GM18508 (cell line): Measurements from ENCODE around the gene PCDHGB2.
"Not testable (repeated sequence)": the region's sequence is repeated elsewhere in the genome, so short reads cannot be mapped to it uniquely, and the experiment has no call there.

ENCODE experiments used
- ATAC-seq: cut with Tn5 transposase; IDR thresholded peaks from one replicate; pipeline ENCODE4 v1.9.1; 2021; ENCODE audit warnings: moderate number of reproducible peaks; ENCODE audit not compliant: insufficient read depth, unreplicated experiment

The PCDHGB2 gene

DNA sequence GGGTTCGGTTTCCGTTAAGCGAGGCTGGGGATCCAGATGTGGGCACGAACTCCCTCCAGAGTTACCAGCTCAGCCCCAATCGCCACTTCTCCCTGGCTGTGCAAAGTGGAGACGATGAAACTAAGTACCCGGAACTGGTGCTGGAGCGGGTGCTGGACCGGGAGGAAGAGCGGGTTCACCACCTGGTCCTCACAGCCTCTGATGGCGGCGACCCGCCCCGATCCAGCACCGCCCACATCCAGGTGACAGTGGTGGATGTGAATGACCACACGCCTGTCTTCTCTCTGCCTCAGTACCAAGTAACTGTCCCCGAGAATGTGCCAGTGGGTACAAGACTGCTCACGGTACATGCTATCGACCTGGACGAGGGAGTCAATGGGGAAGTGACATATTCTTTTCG lies 23.6 kb downstream of the PCDHGB2 start:
- ATAC-seq, result no peak

DNA sequence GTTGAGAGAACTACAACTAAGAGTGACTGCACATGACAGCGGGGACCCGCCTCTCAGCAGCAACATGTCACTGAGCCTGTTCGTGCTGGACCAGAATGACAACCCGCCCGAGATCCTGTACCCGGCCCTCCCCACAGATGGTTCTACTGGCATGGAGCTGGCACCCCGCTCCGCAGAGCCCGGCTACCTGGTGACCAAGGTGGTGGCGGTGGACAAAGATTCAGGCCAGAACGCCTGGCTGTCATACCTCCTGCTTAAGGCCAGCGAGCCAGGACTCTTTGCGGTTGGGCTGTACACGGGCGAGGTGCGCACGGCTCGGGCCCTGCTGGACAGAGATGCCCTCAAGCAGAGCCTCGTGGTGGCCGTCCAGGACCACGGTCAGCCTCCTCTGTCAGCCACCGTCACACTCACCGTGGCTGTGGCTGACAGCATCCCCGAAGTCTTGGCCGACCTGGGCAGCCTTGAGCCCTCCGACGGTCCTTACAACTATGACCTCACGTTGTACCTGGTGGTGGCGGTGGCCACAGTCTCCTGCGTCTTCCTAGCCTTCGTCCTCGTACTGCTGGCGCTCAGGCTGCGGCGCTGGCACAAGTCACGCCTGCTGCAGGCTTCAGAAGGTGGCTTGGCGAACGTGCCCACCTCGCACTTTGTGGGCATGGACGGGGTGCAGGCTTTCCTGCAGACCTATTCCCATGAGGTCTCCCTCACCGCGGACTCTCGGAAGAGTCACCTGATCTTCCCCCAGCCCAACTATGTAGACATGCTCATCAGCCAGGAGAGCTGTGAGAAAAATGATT lies 24.9 kb downstream of the PCDHGB2 start:
- no peak for ATAC-seq

DNA sequence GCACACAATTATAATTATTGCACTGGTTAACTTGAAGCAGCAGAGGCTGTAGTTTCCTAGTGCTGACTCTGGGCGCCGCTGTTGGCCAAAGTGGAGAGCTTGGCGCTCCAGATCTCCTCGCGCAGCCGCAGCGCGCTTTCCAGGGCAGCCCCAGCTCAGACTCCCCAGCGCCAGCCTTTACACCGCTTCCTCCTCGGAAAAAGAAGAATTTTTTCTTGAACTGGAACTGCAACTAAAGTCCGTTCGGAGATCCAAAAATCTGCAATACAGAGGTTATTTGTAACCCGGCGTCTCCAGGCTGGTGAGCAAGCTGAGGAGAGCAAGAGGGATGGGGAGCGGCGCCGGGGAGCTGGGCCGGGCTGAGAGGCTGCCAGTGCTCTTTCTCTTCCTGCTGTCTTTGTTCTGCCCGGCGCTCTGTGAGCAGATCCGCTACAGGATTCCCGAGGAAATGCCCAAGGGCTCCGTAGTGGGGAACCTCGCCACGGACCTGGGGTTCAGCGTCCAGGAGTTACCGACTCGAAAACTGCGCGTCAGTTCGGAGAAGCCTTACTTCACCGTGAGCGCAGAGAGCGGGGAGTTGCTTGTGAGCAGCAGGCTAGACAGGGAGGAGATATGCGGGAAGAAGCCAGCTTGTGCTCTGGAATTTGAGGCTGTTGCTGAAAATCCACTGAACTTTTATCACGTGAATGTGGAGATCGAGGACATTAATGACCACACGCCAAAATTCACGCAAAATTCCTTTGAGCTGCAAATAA lies 27.9 kb downstream of the PCDHGB2 start, which contains the start of gene PCDHGB4:
Gene PCDHGB4 (plus strand): TSS at position 142 of the 755 bp plus-strand sequence. CDS start 187 bp downstream, at position 329.
- ATAC-seq, result peak; percentile 89

DNA sequence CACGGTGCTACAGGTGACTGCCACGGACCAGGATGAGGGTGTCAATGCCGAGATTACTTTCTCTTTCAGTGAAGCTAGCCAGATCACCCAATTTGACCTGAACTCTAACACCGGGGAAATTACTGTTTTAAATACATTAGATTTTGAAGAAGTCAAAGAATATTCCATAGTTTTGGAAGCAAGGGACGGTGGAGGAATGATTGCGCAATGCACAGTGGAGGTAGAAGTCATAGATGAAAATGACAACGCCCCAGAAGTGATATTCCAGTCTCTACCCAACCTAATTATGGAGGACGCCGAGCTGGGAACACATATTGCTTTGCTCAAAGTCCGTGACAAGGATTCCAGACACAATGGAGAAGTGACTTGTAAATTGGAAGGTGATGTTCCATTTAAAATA lies 28.9 kb downstream of the PCDHGB2 start:
- no peak for ATAC-seq

DNA sequence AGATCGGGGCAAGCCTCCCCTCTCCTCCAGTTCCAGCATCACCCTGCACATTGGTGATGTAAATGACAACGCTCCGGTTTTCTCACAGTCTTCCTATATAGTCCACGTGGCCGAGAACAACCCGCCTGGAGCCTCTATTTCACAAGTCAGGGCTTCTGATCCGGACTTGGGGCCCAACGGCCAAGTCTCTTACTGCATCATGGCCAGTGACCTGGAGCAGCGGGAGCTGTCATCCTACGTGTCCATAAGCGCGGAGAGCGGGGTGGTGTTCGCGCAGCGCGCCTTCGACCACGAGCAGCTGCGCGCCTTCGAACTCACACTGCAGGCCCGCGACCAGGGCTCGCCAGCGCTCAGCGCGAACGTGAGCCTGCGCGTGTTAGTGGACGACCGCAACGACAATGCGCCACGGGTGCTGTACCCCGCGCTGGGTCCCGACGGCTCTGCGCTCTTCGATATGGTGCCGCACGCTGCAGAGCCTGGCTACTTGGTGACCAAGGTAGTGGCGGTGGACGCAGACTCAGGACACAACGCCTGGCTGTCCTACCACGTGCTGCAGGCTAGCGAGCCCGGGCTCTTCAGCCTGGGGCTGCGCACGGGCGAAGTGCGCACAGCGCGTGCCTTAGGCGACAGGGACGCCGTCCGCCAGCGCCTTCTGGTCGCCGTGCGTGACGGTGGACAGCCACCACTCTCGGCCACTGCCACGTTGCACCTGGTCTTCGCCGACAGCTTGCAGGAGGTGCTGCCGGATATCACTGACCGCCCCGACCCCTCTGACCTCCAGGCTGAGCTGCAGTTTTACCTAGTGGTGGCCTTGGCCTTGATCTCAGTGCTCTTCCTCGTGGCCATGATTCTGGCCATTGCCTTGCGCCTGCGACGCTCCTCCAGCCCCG lies 29.6 kb downstream of the PCDHGB2 start:
- no peak for ATAC-seq

DNA sequence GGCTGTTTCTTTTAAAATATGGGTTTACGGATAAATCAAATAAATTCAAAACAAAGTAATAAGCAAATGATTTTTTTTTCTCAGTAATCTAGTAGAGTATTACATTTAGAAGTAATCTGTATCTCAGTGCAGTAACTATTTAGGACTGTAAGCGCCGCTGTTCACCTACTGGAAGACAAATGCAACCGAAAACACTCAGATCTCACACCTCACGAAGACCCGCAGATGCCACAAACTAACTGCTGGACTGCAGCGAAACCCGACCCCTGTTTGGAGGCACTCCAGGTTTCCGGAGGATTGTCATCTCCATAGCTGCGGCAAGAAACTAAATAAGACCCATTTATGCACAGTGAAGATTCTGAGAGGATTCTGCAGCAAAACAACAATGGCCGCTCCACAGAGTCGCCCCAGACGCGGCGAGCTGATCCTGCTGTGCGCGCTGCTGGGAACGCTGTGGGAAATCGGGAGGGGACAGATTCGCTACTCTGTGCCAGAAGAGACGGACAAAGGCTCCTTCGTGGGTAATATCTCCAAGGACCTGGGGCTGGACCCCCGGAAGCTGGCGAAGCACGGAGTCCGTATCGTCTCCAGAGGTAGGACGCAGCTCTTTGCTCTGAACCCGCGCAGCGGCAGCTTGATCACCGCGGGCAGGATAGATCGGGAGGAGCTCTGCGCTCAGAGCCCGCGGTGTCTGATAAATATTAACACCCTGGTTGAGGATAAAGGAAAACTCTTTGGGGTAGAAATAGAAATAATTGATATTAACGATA lies 32.8 kb downstream of the PCDHGB2 start, which contains the start of gene PCDHGA8:
Gene PCDHGA8 (plus strand): TSS at position 205 of the 770 bp plus-strand sequence. CDS start 181 bp downstream, at position 386.
- no peak for ATAC-seq

DNA sequence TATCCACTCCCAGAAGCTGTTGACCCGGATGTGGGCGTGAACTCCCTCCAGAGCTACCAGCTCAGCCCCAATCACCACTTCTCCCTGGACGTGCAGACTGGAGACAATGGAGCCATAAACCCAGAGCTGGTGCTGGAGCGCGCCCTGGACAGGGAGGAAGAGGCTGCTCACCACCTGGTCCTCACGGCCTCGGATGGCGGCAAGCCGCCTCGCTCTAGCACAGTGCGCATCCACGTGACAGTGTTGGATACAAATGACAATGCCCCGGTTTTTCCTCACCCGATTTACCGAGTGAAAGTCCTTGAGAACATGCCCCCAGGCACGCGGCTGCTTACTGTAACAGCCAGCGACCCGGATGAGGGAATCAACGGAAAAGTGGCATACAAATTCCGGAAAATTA lies 33.5 kb downstream of the PCDHGB2 start:
- ATAC-seq, result no peak

DNA sequence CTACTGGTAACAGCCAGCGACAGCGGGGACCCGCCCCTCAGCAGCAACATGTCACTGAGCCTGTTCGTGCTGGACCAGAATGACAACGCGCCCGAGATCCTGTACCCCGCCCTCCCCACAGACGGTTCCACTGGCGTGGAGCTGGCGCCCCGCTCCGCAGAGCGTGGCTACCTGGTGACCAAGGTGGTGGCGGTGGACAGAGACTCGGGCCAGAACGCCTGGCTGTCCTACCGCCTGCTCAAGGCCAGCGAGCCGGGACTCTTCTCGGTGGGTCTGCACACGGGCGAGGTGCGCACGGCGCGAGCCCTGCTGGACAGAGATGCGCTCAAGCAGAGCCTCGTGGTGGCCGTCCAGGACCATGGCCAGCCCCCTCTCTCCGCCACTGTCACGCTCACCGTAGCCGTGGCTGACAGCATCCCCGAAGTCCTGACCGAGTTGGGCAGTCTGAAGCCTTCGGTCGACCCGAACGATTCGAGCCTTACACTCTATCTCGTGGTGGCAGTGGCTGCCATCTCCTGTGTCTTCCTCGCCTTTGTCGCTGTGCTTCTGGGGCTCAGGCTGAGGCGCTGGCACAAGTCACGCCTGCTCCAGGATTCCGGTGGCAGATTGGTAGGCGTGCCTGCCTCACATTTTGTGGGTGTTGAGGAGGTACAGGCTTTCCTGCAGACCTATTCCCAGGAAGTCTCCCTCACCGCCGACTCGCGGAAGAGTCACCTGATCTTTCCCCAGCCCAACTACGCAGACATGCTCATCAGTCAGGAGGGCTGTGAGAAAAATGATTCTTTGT lies 34.8 kb downstream of the PCDHGB2 start:
- ATAC-seq, result not testable (repeated sequence)

DNA sequence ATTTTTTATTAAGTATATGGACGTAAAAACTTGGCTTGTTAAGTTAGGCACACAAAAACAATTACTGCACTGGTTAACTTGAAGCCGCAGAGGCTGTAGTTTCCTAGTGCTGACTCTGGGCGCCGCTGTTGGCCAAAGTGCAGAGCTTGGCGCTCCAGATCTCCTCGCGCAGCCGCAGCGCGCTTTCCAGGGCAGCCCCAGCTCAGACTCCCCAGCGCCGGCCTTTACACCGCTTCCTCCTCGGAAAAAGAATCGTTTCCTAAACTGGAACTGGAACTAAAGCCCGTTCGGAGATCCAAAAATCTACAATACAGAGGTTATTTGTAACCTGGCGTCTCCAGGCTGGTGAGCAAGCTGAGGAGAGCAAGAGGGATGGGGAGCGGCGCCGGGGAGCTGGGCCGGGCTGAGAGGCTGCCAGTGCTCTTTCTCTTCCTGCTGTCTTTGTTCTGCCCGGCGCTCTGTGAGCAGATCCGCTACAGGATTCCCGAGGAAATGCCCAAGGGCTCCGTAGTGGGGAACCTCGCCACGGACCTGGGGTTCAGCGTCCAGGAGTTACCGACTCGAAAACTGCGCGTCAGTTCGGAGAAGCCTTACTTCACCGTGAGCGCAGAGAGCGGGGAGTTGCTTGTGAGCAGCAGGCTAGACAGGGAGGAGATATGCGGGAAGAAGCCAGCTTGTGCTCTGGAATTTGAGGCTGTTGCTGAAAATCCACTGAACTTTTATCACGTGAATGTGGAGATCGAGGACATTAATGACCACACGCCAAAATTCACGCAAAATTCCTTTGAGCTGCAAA lies 38.2 kb downstream of the PCDHGB2 start, which contains the start of gene PCDHGB5:
Gene PCDHGB5 (plus strand): TSS at position 192 of the 796 bp plus-strand sequence. CDS start 181 bp downstream, at position 373.
- peak; percentile 97 for ATAC-seq

DNA sequence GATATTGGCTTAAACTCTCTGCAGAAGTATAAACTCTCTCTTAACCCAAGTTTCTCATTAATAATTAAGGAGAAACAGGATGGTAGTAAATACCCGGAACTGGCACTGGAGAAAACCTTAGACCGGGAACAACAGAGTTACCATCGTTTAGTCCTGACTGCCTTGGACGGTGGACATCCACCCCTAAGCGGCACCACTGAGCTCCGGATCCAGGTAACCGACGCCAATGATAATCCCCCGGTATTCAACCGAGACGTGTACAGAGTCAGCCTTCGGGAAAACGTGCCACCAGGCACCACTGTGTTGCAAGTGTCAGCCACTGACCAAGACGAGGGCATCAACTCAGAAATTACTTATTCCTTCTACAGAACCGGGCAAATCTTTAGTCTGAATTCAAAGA lies 38.8 kb downstream of the PCDHGB2 start:
- no peak for ATAC-seq

DNA sequence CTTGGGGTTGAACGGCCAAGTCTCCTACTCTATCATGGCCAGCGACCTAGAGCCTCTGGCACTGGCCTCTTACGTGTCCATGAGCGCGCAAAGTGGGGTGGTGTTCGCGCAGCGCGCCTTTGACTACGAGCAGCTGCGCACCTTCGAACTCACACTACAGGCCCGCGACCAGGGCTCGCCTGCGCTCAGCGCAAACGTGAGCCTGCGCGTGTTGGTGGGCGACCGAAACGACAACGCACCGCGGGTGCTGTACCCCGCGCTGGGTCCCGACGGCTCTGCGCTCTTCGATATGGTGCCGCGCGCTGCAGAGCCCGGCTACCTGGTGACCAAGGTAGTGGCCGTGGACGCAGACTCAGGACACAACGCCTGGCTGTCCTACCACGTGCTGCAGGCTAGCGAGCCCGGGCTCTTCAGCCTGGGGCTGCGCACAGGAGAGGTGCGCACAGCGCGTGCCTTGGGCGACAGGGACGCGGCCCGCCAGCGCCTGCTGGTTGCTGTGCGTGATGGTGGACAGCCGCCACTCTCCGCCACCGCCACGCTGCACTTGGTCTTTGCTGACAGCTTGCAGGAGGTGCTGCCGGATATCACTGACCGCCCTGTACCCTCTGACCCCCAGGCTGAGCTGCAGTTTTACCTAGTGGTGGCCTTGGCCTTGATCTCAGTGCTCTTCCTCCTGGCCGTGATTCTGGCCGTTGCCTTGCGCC lies 39.9 kb downstream of the PCDHGB2 start:
- no peak for ATAC-seq

DNA sequence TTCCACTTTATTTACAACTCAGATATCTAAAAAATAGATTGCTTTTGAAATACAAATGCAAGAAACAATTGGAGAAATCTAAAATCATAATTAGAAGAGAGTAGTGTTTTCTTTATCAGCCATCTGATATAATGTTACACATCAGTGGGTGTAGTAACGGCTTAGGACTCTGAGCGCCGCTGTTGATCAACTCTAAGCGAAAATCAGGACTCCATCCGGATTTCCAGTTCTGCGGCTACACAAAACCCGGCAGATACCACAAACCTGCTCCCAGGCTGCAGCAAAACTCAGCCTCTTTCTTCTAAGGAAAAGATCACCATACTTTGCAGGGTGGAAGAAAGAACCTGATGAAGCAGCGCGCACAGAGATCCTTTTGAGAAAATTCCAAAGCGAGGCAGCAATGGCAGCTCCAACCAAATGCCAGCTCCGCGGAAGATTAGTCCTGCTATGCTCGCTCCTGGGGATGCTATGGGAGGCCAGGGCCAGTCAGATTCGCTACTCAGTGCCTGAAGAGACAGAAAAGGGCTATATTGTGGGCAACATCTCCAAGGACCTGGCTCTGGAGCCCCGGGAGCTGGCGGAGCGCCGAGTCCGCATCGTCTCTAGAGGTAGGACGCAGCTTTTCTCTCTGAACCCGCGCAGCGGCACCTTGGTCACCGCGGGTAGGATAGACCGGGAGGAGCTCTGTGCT lies 42.9 kb downstream of the PCDHGB2 start, which contains the start of gene PCDHGA9:
Gene PCDHGA9 (plus strand): TSS at position 226 of the 691 bp plus-strand sequence. CDS start 175 bp downstream, at position 401.
- ATAC-seq, result no peak

DNA sequence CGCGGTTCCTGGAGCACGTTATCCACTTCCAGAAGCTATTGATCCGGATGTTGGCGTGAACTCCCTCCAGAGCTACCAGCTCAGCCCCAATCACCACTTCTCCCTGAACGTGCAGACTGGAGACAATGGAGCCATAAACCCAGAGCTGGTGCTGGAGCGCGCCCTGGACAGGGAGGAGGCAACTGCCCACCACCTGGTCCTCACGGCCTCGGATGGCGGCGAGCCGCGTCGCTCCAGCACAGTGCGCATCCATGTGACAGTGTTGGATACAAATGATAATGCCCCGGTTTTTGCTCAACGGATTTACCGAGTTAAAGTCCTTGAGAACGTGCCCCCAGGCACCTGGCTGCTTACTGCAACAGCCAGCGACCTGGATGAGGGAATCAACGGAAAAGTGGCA lies 43.6 kb downstream of the PCDHGB2 start:
- no peak for ATAC-seq

DNA sequence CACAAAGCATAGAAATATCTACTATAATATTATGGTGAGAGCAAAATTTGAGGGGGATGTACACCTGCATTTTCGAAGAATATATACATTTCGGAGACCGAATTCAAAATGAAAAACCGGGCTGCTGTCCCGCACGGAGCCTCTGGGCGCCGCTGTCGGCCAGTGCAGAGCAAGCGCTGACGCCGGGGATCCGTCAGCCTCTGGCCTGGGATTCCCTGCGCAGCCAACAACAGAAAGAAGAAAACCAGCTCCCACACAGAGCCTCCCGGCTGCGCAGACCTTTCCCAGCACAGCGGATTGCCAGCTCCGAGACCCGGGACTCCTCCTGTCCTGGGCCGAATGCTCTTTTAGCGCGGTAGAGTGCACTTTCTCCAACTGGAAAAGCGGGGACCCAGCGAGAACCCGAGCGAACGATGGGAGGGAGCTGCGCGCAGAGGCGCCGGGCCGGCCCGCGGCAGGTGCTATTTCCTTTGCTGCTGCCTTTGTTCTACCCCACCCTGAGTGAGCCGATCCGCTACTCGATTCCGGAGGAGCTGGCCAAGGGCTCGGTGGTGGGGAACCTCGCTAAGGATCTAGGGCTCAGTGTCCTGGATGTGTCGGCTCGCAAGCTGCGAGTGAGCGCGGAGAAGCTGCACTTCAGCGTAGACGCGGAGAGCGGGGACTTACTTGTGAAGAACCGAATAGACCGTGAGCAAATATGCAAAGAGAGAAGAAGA lies 48.2 kb downstream of the PCDHGB2 start, which contains the start of gene PCDHGB6:
Gene PCDHGB6 (plus strand): TSS at position 232 of the 716 bp plus-strand sequence. CDS start 182 bp downstream, at position 414.
- not testable (repeated sequence) for ATAC-seq

DNA sequence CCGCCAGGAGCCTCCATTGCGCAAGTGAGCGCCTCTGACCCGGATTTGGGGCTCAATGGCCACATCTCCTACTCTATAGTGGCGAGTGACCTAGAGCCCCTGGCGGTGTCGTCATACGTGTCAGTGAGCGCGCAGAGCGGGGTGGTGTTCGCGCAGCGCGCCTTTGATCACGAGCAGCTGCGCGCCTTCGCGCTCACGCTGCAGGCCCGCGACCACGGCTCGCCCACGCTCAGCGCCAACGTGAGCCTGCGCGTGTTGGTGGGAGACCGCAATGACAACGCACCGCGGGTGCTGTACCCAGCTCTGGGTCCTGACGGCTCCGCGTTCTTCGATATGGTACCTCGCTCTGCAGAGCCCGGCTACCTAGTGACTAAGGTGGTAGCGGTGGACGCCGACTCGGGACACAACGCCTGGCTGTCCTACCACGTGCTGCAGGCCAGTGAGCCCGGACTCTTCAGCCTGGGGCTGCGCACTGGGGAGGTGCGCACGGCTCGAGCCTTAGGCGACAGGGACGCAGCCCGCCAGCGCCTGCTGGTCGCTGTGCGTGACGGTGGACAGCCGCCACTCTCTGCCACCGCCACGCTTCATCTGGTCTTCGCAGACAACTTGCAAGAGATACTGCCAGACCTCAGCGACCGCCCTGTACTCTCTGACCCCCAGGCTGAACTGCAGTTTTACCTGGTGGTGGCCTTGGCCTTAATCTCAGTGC lies 50.0 kb downstream of the PCDHGB2 start:
- ATAC-seq, result no peak
